ENCODE measurements around the gene TOX2.

The TOX2 gene

GRCh38 chr20:43955750-43956191 lies 41.1 kb downstream of the TOX2 start:
- TF ChIP-seq, protein P1, sequence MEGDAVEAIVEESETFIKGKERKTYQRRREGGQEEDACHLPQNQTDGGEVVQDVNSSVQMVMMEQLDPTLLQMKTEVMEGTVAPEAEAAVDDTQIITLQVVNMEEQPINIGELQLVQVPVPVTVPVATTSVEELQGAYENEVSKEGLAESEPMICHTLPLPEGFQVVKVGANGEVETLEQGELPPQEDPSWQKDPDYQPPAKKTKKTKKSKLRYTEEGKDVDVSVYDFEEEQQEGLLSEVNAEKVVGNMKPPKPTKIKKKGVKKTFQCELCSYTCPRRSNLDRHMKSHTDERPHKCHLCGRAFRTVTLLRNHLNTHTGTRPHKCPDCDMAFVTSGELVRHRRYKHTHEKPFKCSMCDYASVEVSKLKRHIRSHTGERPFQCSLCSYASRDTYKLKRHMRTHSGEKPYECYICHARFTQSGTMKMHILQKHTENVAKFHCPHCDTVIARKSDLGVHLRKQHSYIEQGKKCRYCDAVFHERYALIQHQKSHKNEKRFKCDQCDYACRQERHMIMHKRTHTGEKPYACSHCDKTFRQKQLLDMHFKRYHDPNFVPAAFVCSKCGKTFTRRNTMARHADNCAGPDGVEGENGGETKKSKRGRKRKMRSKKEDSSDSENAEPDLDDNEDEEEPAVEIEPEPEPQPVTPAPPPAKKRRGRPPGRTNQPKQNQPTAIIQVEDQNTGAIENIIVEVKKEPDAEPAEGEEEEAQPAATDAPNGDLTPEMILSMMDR (IDR thresholded peaks at IDR 0.05; ENCODE audit: low read depth, low read length): no peak
- Histone ChIP-seq H3K4me1 (no peaks in the 10 kb centered on the region), H3K36me3 (no peaks in the 10 kb centered on the region), H3K9me3 (no peaks in the 10 kb centered on the region), H3K27me3 (no peaks in the 10 kb centered on the region), H3K4me3 (ENCODE audit: low read depth, low read length) (no peak overlapping the region)
- no peak for DNase-seq

DNA sequence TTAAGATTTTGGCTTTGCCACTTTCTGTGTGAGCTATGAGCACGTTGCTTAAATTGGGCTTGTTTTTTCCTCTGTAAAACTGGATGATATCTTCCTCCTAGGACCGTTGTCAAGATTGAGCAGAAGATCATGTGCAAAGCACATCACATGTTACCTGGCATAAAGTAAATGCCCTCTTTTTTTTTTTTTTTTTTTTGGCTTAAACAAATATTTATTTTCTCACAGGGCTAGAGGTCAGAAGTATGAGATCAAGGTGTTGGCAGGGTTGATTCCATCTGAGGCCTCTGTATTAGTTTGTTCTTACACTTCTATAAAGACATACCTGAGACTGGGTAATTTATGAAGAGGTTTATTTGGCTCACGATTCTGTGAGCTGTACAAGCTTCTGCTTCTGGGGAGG lies 42.7 kb downstream of the TOX2 start:
- no peak for DNase-seq
- Histone ChIP-seq H3K4me3 (ENCODE audit: low read depth, low read length) (no peak overlapping the region), H3K9me3 (no peaks in the 10 kb centered on the region), H3K4me1 (no peaks in the 10 kb centered on the region), H3K36me3 (no peaks in the 10 kb centered on the region), H3K27me3 (no peaks in the 10 kb centered on the region)
- TF ChIP-seq, protein P1 (IDR thresholded peaks at IDR 0.05; ENCODE audit: low read depth, low read length): no peak

- Histone ChIP-seq H3K4me3 (ENCODE audit: low read depth, low read length) (no peak overlapping the region), H3K27me3 (no peaks in the 10 kb centered on the region), H3K4me1 (no peaks in the 10 kb centered on the region), H3K9me3 (no peaks in the 10 kb centered on the region), H3K36me3 (no peaks in the 10 kb centered on the region)
- no peak for DNase-seq
- TF ChIP-seq, protein P1 (IDR thresholded peaks at IDR 0.05; ENCODE audit: low read depth, low read length): no peak
These were observed 44.0 kb downstream of the TOX2 start for GRCh38 chr20:43958626-43959025.

DNA sequence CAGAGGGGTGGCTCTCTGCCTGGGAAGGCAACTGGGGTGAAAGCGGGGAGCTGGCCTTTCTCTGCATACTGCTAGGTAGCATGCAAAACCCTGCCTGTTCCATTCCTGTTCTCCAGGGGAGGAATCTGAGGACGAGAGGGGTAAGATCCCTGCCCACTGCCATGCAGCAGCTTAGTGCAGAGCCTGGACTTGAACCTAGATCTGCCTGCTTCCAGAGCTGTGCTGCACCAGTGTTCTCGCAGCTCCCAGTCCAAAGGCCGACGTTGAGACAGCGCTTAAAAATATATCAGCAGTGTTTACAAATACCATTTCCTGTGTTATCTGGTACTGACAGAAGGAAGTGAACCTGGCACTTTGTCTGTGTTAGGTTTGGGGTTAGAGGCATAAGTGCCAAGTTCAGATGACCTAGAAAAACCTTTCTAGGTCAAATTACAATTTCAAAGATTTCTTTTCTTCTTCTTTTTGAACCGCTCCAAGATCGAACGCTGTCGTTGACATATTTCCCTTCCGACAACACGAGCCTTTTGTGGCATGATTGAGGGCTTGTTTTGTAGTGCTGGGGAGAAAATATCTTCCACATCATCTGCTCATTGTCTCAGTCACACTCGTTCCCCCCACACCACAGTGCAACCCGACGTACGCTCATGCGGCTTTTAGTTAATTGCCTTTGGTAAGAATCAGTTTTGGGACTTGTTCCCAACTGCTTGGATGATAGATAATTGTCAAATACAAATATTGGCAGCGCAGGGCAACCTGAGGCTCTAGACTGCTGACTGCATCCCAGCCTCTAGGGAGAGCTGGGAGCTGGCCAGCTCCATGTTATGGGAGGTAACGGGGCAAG lies 44.6 kb downstream of the TOX2 start:
- DNase-seq: no peak
- H3K36me3 ChIP-seq: no peaks in the 10 kb centered on the region
- H3K9me3 ChIP-seq: no peaks in the 10 kb centered on the region
- no peaks in the 10 kb centered on the region for H3K4me1 ChIP-seq
- no peaks in the 10 kb centered on the region for H3K27me3 ChIP-seq
- TF ChIP-seq, protein P1 (IDR thresholded peaks at IDR 0.05; ENCODE audit: low read depth, low read length): no peak
- no peak overlapping the region for H3K4me3 ChIP-seq (ENCODE audit: low read depth, low read length)

DNA sequence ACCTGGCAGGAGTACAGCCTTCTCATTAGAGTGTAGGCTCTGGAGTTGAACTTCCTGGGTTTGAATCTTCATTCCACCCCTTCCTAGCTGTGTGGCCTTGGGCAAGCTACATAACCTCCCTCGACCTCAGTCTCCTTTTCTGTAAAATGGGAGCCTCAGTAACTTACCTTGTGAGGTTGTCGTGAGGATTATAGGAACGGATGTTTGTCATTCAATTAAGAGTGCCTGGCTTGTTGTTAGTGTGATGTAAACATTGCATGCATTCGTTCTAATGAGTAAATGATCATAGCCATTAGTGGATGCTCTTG lies 45.2 kb downstream of the TOX2 start:
- no peaks in the 10 kb centered on the region for H3K27me3 ChIP-seq
- TF ChIP-seq, protein P1 (IDR thresholded peaks at IDR 0.05; ENCODE audit: low read depth, low read length): no peak
- no peaks in the 10 kb centered on the region for H3K36me3 ChIP-seq
- DNase-seq: no peak
- H3K4me3 ChIP-seq (ENCODE audit: low read depth, low read length): no peak overlapping the region
- no peaks in the 10 kb centered on the region for H3K9me3 ChIP-seq
- H3K4me1 ChIP-seq: no peaks in the 10 kb centered on the region

- no peaks in the 10 kb centered on the region for H3K36me3 ChIP-seq
- H3K4me1 ChIP-seq: no peaks in the 10 kb centered on the region
- H3K9me3 ChIP-seq: no peaks in the 10 kb centered on the region
- DNase-seq: no peak
- TF ChIP-seq, protein P1 (IDR thresholded peaks at IDR 0.05; ENCODE audit: low read depth, low read length): no peak
- no peaks in the 10 kb centered on the region for H3K27me3 ChIP-seq
- H3K4me3 ChIP-seq (ENCODE audit: low read depth, low read length): no peak overlapping the region
These were observed 45.6 kb downstream of the TOX2 start for GRCh38 chr20:43960231-43960630.

Measured in BE2C (cell line).